GM21619 (cell line): ENCODE results near the gene KCNT1.

Experiments
- ATAC-seq: cut with Tn5 transposase; IDR thresholded peaks from one replicate; pipeline ENCODE4 v1.9.1; 2021; ENCODE audit not compliant: unreplicated experiment

The KCNT1 gene

GRCh38 chr9:135724186-135724787, 22.3 kb downstream of the KCNT1 start:
- ATAC-seq: no peak

- no peak for ATAC-seq
Measured at GRCh38 chr9:135726138-135726853, 24.3 kb downstream of the KCNT1 start.

- no peak for ATAC-seq
Measured at GRCh38 chr9:135727257-135727875, 25.4 kb downstream of the KCNT1 start.

GRCh38 chr9:135728436-135729110, 26.6 kb downstream of the KCNT1 start:
- no peak for ATAC-seq

GRCh38 chr9:135729480-135729879, 27.5 kb downstream of the KCNT1 start:
- ATAC-seq: no peak

GRCh38 chr9:135731454-135731853, 29.5 kb downstream of the KCNT1 start:
- no peak for ATAC-seq

- ATAC-seq: no peak
Measured at GRCh38 chr9:135732569-135733257, 30.7 kb downstream of the KCNT1 start.

- no peak for ATAC-seq
Measured at GRCh38 chr9:135734616-135735144, 32.7 kb downstream of the KCNT1 start.

- no peak for ATAC-seq
Measured at GRCh38 chr9:135736272-135736978, 34.4 kb downstream of the KCNT1 start.

- ATAC-seq: no peak
Measured at GRCh38 chr9:135736979-135737839, 35.2 kb downstream of the KCNT1 start.

GRCh38 chr9:135737840-135738521, 36.0 kb downstream of the KCNT1 start:
- no peak for ATAC-seq

- ATAC-seq: no peak
Measured at GRCh38 chr9:135739271-135740220, 37.6 kb downstream of the KCNT1 start.

GRCh38 chr9:135741276-135742219, 39.6 kb downstream of the KCNT1 start:
- no peak for ATAC-seq

GRCh38 chr9:135743021-135743420, 41.0 kb downstream of the KCNT1 start:
- ATAC-seq: no peak

GRCh38 chr9:135743546-135744332, 41.8 kb downstream of the KCNT1 start:
- ATAC-seq: no peak
